OCI-LY3 (cell line): ENCODE measurements around the gene LHFPL6.

Source experiments
- H2AFZ ChIP-seq: fragments of 200-600, 300-600 bp; shearing (Covaris generic); 2 replicates; pipeline ENCODE4 v1.6.0; 2014; ENCODE audit warnings: antibody characterized with exemption, low read depth, low read length
- H3K27ac ChIP-seq: fragments of 200-600, 300-600 bp; sonication (generic); 2 replicates; pipeline ENCODE4 v1.5.1; 2014; ENCODE audit warnings: mild to moderate bottlenecking, low read length, moderate library complexity, mixed read lengths
- H3K27me3 ChIP-seq: fragments of 200-600, 300-600 bp; sonication (generic); 2 replicates; pipeline ENCODE4 v1.6.1; 2014; ENCODE audit warnings: low read depth, low read length, mixed read lengths
- H3K36me3 ChIP-seq: fragments of 200-600, 300-600 bp; sonication (generic); replicated peaks from 2 replicates; pipeline ENCODE3; 2014; ENCODE audit warnings: low read depth, low read length, mixed read lengths
- H3K4me1 ChIP-seq: fragments of 300-600, 200-600 bp; sonication (generic); 2 replicates; pipeline ENCODE4 v1.6.1; 2014; ENCODE audit warnings: low read length, mixed read lengths
- H3K4me2 ChIP-seq: fragments of 200-600, 300-600 bp; sonication (generic); 2 replicates; pipeline ENCODE4 v1.6.1; 2014; ENCODE audit warnings: low read length, mixed read lengths
- H3K4me3 ChIP-seq: fragments of 300-600, 200-600 bp; sonication (generic); 2 replicates; pipeline ENCODE4 v1.5.1; 2014; ENCODE audit warnings: antibody characterized with exemption, mild to moderate bottlenecking, low read length, moderate library complexity
- H3K79me2 ChIP-seq: fragments of 300-600, 200-600 bp; shearing (Covaris generic); 2 replicates; pipeline ENCODE4 v1.6.1; 2014; ENCODE audit warnings: mild to moderate bottlenecking, low read length, mixed read lengths
- H3K9ac ChIP-seq: fragments of 300-600, 200-600 bp; shearing (Covaris generic); 2 replicates; pipeline ENCODE4 v1.6.0; 2014; ENCODE audit warnings: mild to moderate bottlenecking, low read length, moderate library complexity
- H3K9me3 ChIP-seq: fragments of 200-600, 300-600 bp; shearing (Covaris generic); 2 replicates; pipeline ENCODE4 v1.6.1; 2014; ENCODE audit warnings: low read length, mixed read lengths; ENCODE audit not compliant: insufficient read depth
- H4K20me1 ChIP-seq: fragments of 200-600, 300-600 bp; sonication (generic); 2 replicates; pipeline ENCODE4 v1.6.1; 2016; ENCODE audit warnings: low read length, mixed read lengths; ENCODE audit not compliant: insufficient read depth
- EZH2phosphoT487 ChIP-seq: fragments of 200-600 bp; shearing (Covaris generic); IDR thresholded peaks from 2 replicates; pipeline ENCODE4 v1.6.1; 2018; ENCODE audit warnings: antibody characterized with exemption, mixed run types, low read depth
- TF ChIP-seq, protein P1 (sequence below): fragments of 200-600, 300-600 bp; sonication (generic); IDR thresholded peaks from 2 replicates; pipeline ENCODE4 v1.5.1; 2014; ENCODE audit warnings: antibody characterized with exemption, low read length, low read depth

Gene LHFPL6

GRCh38 chr13:39389013-39389412 lies 214.0 kb downstream of the LHFPL6 start:
- TF ChIP-seq, protein P1, sequence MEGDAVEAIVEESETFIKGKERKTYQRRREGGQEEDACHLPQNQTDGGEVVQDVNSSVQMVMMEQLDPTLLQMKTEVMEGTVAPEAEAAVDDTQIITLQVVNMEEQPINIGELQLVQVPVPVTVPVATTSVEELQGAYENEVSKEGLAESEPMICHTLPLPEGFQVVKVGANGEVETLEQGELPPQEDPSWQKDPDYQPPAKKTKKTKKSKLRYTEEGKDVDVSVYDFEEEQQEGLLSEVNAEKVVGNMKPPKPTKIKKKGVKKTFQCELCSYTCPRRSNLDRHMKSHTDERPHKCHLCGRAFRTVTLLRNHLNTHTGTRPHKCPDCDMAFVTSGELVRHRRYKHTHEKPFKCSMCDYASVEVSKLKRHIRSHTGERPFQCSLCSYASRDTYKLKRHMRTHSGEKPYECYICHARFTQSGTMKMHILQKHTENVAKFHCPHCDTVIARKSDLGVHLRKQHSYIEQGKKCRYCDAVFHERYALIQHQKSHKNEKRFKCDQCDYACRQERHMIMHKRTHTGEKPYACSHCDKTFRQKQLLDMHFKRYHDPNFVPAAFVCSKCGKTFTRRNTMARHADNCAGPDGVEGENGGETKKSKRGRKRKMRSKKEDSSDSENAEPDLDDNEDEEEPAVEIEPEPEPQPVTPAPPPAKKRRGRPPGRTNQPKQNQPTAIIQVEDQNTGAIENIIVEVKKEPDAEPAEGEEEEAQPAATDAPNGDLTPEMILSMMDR = no peak
- TF ChIP-seq EZH2phosphoT487 = no peak
- Histone ChIP-seq H3K79me2 (no peaks in the 10 kb centered on the region), H3K4me1 (no peaks in the 10 kb centered on the region), H3K9me3 (no peaks in the 10 kb centered on the region), H3K4me2 (no peak overlapping the region), H3K27ac (no peak overlapping the region), H3K27me3 (no peaks in the 10 kb centered on the region), H3K4me3 (no peak overlapping the region), H3K36me3 (no peaks in the 10 kb centered on the region), H2AFZ (no peak overlapping the region), H4K20me1 (no peaks in the 10 kb centered on the region), H3K9ac (no peak overlapping the region)

GRCh38 chr13:39385621-39386231 lies 217.3 kb downstream of the LHFPL6 start:
- H2AFZ ChIP-seq = no peak overlapping the region

DNA sequence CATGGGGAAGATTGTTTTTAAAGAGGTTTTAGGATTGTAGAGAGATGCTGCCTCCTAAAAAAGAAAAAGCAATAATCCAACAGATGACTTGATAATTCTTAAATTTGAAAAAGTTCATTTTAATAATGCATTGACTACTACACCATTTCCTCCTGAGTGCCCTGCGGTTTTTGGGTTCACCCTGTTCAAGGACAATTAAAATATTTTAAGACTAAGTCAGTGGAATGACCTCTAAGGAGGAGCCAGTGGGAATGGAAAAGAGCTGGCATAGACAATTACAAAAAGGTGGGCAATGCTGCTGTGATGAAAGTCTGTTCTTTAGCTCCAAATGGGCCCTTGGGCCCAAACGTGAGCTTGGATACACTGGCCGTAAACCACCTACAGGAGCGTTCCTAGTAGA lies 217.8 kb downstream of the LHFPL6 start:
- peaks cover 6% of the 10 kb centered on the region for H3K36me3 ChIP-seq
- no peak overlapping the region for H3K4me2 ChIP-seq
- no peaks in the 10 kb centered on the region for H3K27me3 ChIP-seq
- H3K27ac ChIP-seq = no peak overlapping the region
- H3K9ac ChIP-seq = no peak overlapping the region
- H3K9me3 ChIP-seq = no peaks in the 10 kb centered on the region
- H2AFZ ChIP-seq = no peak overlapping the region
- no peaks in the 10 kb centered on the region for H4K20me1 ChIP-seq
- peaks cover 2% of the 10 kb centered on the region for H3K4me1 ChIP-seq
- H3K79me2 ChIP-seq = no peaks in the 10 kb centered on the region
- no peak for TF ChIP-seq EZH2phosphoT487
- TF ChIP-seq, protein P1 = no peak
- H3K4me3 ChIP-seq = no peak overlapping the region

More at GRCh38 chr13:39385621-39386231, 217.3 kb downstream of the LHFPL6 start:
- H3K4me2 ChIP-seq = no peak overlapping the region
- H3K9ac ChIP-seq = no peak overlapping the region
- no peaks in the 10 kb centered on the region for H3K79me2 ChIP-seq
- no peaks in the 10 kb centered on the region for H3K27me3 ChIP-seq
- no peaks in the 10 kb centered on the region for H3K4me1 ChIP-seq
- no peak overlapping the region for H3K27ac ChIP-seq
- no peaks in the 10 kb centered on the region for H4K20me1 ChIP-seq
- TF ChIP-seq, protein P1 = no peak
- no peak for TF ChIP-seq EZH2phosphoT487
- no peak overlapping the region for H3K4me3 ChIP-seq
- no peaks in the 10 kb centered on the region for H3K9me3 ChIP-seq
- H3K36me3 ChIP-seq = peaks cover 6% of the 10 kb centered on the region

- Histone ChIP-seq H3K27ac (no peak overlapping the region), H3K4me1 (peaks cover 31% of the 10 kb centered on the region), H3K27me3 (0 out of 2 replicates have a peak, but pooled peaks cover 5% of the 10 kb centered on the region), H3K4me3 (no peak overlapping the region), H3K79me2 (no peaks in the 10 kb centered on the region), H4K20me1 (no peaks in the 10 kb centered on the region), H3K9me3 (no peaks in the 10 kb centered on the region), H3K4me2 (no peak overlapping the region), H3K9ac (no peak overlapping the region), H3K36me3 (peaks cover 17% of the 10 kb centered on the region), H2AFZ (no peak overlapping the region)
- TF ChIP-seq, protein P1 = no peak
- TF ChIP-seq EZH2phosphoT487 = no peak
Observed at GRCh38 chr13:39381456-39381855, 221.5 kb downstream of the LHFPL6 start.
